Measurements from ENCODE around the gene ING1.
"Not testable (repeated sequence)": the region's sequence is repeated elsewhere in the genome, so short reads cannot be mapped to it uniquely, and the experiment has no call there.

ING1 gene

GRCh38 chr13:110696776-110697175, 16.7 kb upstream of the ING1 start:
- no peak for DNase-seq

GRCh38 chr13:110697842-110698241, 15.7 kb upstream of the ING1 start:
- no peak for DNase-seq

DNA sequence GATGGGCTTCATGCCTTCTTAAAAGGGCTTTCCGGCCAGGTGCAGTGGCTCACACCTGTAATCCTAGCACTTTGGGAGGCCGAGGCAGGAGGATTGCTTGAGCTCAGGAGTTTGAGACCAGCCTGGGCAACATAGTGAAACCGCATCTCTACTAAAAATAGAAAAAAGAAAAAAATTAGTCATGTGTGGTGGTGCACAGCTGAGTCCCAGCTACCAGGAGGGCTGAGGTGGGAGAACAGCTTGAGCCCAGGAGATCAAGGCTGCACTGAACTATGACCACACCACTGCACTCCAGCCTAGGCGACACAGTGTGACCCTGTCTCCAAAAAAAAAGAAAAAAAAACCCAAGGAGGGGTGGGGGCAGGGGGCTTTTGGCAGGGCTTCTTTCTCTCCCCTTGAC, 14.8 kb upstream of the ING1 start:
- no peak for DNase-seq

DNA sequence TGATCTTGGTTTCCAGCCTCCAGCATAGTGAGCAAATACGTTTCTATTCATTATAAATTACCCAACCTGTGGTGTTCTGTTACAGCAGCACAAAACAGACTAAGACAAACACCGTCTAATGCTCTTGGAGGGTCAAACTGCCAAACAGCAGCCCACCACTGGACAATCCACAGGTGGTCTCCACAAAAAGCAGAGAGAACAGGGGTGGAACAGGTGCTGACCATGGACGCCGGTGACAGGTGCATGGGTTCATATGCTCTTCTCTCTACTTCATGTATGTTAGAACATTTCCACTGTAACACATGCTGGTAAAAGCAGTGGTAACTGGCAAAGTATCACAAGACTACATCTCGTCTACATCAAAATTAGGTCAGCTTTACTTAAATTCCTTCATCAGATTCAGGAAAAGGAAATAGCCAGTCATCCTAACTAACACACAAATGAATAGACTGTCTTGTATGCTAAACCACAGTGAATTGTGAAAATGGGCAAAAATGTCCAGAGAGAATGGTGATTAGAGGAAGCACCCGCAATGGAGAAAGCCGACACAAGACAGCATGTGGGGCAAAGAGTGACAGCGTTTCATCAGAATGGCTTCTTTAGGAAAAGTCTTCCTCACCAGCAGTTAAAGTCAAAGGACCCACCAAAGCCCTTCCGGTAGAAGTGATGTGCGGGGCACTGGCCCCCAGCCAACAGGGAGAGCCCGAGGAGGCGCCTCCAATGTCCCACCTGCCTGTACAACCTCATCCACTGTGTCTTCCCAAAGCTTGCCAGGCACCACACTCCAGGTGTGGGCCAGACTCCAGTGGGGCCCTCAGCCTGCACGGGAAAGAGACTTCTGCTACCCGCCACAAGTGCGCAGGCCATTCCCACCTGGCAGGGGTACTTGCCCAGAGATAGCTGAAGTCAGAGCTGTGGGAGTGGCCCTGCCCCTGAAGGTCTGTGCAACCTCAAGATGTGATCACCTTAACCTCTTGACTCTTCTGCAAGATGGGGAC, 14.1 kb upstream of the ING1 start:
- DNase-seq, result no peak

- DNase-seq, result no peak
Observed at GRCh38 chr13:110700186-110700585, 13.3 kb upstream of the ING1 start.

DNA sequence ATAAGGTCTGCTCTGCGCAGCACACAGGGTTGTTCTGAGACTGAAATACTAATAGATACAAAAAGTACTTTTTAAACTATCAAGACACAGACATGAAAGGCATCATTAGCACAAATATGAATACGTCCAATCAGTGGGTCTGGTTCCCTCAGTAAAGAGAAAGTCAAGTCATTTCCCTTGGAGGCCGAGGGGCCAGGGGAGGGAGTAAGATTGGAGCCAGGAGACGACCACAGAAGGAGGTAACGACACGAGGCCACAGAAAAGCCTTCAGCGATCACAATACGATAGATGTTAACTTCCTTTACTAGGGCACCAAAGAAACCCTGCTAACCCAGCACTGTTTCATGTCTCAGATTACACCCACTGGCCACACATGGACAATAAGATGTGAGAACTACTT, 12.9 kb upstream of the ING1 start:
- DNase-seq, result no peak

- DNase-seq, result not testable (repeated sequence)
Observed at GRCh38 chr13:110701061-110701460, 12.4 kb upstream of the ING1 start.

DNA sequence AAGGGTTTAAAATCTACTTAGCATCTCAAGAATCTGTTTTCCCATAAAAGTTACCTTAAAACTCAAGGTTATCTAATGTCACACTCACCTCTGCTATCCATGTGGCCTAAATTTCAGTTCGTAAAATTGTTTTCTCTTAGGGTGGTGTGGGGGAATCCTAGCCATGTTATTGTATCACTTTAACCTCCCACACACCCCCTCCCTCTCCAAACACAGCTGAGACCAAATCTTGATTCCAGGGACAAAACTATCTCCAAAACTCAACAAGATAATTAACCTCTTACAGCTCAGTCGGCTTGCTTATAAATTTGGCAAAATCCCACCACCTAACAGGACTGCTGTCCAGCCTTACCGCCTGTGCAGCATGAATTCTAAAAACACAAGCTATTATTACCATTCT, 11.4 kb upstream of the ING1 start:
- DNase-seq, result no peak

DNA sequence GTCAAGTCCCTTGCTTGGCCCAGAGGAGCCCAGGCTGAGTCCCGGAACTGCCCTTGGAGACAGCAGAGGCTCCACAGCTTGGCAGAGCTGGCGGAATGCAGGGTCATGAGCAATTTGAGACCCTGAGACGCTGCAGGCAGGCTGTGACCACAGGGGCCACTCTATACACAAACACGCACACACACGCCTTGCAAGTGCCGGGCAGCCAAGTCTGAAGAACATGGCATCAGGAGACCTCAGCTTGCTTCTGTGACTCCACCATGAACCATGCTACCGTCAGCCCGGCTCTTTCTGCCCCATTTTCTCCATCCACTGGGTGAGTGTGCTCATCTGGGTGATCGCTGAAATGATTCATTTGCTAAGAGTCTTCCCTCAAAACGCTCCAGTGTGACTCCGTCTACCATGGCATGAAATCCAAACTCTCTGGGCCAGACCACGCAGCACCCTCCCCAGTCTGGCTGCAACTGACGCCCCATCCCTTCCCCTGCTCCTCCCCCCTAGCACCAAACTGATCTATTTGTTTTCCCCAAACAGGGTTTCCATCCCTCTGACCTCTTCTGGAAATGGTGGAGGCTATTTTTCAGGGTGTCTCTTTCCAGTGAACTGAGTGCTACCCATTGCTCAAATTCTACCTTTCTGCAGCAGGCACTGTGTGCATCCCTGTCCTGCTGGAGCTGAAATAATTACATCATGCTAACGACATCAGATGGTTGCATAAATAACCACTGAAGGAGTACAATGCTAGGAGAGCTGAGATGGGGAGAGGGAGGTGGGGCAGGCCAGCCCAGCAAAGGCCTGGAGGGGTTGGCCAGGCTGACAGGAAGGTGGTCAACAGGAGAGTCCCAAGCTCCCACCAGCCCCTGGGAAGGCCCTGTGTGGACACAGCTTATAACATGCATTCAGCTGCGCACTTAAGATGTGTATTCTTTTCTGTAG, 10.6 kb upstream of the ING1 start:
- no peak for DNase-seq

GRCh38 chr13:110705356-110705825, 8.1 kb upstream of the ING1 start:
- DNase-seq, result no peak

- peak; percentile 90 to 91 for DNase-seq
Observed at GRCh38 chr13:110705826-110706569, 7.5 kb upstream of the ING1 start, which contains the start of gene CARS2. TSS of gene CARS2 (minus strand) at chr13:110706116. CDS start at chr13:110706093, 23 bp downstream.

GRCh38 chr13:110706570-110707372, 6.7 kb upstream of the ING1 start:
- no peak for DNase-seq

GRCh38 chr13:110712081-110712848, 1.2 kb upstream of the ING1 start:
- DNase-seq, result peak; percentile 74 to 87

DNA sequence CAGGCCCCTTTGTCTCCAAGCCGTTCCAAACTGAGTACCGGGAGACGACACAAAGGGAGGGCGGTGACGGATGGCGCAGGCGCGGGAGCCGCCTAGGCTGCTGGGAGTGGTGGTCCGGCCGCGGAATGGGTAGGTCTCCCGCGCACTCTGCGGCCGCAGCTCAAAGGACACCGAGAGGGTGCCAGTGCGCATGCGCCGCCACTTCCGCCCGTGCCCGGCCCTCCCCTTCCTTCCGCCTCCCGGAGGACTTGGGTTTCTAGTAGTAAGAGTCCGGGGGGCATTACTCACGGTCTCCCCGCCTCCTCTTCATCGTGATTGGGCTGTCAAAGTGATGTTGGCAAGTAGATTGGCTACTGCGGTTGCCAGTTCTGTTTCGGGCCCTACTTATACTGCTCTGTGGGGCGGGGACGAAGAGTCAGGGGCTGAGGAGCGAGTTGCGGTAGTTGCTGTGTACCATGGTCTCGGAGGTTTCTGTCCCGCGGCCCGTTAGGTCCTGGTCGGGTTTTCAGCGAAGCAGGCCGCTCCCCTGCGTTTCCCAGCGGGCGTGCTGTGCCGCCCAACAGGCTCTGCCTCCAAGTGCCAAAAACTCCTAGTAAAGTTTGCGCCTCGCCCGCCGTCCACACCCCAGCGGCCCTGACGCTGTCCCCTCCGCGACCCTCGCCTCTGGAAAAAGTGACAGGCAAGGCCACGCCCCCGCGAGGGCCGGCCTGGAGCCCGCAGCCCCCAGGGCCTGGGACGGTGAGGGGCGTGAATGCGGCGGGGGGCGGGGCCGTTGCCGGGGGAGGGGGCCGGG, 455 bp upstream of the ING1 start:
- peak; percentile 98 for DNase-seq

DNA sequence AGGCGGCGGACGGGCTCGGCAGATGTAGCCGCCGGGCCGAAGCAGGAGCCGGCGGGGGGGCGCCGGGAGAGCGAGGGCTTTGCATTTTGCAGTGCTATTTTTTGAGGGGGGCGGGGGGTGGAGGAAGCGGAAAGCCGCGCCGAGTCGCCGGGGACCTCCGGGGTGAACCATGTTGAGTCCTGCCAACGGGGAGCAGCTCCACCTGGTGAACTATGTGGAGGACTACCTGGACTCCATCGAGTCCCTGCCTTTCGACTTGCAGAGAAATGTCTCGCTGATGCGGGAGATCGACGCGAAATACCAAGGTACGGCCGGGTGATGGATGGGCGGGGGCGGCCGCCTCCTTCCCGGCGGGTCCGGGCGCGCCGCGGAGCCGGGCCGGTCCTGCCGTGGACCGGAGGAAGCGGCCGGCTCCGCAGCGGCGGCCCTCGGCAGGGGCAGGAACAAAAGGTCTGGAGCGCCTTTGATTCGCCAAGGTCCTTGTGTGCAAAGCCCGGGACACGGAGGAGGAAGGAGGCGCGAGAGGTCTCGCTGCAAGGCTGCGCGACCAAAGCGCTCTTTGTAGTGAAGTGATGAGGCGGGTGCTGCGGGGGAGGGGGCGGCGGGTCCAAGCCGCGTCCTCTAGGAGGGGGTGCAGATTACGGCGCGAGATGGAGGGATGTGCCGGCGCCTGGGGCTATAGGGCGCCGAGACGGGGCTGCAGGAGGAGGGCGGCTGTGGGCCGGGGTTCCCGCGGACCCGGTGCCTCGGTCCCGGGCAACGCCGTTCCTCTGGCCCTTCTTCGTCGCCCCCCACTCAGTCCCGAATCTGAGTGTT, 689 bp downstream of the ING1 start:
- DNase-seq, result peak; percentile 44

DNA sequence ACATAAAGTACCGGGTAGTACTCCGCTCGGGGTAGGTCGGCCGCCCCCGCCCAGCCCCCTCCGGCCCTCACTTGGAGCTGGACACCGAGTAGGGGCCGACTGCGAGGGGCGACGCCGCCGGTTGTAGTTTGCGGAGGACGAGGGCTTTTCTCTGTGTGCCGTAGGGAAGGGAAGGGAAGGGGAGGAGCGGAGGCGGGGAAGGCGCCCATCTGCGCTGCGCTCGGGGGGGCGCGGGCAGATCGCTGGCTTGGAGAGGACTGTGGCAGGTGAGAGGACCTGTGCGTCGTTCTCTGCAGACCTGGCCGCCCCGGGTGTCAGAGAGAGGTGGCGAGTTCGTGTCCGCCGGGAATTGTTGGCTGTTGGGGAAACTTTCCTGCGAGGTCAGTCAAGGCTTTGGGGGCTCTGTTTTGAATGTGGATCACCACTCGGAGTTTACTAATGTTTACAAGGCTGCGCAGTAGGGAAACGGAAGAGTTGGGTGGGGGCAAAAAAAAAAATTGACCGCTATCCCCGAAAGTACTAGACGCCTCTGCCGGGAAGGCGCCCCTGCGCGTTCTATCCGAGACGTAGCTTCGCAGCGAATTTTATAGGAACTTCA, 1.4 kb downstream of the ING1 start:
- peak in 1 of 2 donors; percentile 39 for DNase-seq

- DNase-seq, result peak; percentile 88 to 89
Observed at GRCh38 chr13:110715395-110716246, 2.1 kb downstream of the ING1 start.

DNA sequence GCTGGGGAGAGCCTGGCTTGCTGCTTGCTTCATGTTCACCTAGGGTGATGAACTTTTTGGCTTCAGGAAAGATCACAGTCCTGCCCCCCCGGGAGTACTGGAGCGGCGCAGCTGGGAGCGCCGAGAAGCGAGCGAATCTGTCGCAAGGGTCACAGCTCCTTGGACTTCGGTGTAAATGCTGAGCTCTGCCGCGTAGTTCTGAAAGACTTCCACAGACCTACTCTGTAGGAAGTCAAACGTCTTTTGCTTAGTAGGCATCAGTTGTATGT, 2.7 kb downstream of the ING1 start:
- no peak for DNase-seq

All from stimulated activated CD4-positive, alpha-beta T cell treated with anti-CD3 and anti-CD28 coated beads, Interleukin-2, amount 100 ng/mL, for 48 hours (primary cell).